Breast epithelium (tissue), 3 donors: Measurements from ENCODE around the gene CAMSAP1.

Experiments used
- POLR2A ChIP-seq: fragments of 450-650 bp; IDR thresholded peaks from one replicate; pipeline ENCODE4 v1.6.1; 2016; ENCODE audit warnings: antibody characterized with exemption, mild to moderate bottlenecking, moderate library complexity
- POLR2AphosphoS5 ChIP-seq, 3 donors: sonication (generic); formaldehyde crosslinking; IDR thresholded peaks; one replicate each; pipeline ENCODE4 v1.6.1; 2017; ENCODE audit warnings: antibody characterized with exemption in 3 of 3
- TF ChIP-seq, protein P1 (sequence below), 3 donors: fragments of 450-650 bp; IDR thresholded peaks; one replicate each; pipeline ENCODE4 v1.5.1; 2016 to 2017; ENCODE audit warnings: antibody characterized with exemption in 3 of 3, mild to moderate bottlenecking in 3 of 3, moderate library complexity in 3 of 3

DNA sequence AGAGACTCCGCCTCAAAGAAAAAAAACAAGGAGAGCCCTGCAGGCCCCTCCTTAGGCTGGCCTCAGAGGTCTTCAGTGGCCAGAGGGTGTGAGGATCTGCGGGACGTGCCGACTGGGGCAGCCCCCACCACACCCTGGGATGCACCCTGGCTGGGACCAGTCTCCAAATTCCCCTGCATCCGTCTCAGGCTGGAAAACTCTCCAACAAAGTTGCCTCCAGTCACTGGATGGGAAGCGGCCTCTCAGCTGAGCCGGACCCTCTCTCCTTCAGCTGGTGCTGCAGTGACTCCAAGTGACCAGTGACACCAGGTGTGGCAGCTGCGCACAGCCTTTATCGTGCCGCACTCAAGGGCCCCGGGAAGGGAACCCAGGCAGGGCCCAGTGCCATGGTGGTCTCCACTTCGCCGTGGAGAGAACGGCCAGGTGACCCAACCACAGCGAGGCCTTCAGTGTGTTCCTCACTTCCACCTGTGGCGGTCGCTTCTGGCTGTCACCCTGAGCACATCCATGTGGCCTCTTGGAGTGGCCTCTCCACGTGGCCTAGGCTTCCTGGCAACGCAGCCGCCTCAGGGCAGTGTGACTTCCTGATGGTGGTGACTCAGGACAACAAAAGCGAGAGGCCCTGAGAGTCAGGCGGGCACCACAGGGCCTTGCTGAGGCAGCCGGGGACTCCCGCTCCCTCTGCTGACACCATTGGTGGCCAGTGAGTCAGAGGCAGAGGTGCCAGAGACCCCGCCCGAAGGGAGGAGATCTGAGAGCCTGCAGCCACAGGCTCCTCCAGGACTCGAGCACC is 19.3 kb upstream of the CAMSAP1 start:
- TF ChIP-seq, protein P1, sequence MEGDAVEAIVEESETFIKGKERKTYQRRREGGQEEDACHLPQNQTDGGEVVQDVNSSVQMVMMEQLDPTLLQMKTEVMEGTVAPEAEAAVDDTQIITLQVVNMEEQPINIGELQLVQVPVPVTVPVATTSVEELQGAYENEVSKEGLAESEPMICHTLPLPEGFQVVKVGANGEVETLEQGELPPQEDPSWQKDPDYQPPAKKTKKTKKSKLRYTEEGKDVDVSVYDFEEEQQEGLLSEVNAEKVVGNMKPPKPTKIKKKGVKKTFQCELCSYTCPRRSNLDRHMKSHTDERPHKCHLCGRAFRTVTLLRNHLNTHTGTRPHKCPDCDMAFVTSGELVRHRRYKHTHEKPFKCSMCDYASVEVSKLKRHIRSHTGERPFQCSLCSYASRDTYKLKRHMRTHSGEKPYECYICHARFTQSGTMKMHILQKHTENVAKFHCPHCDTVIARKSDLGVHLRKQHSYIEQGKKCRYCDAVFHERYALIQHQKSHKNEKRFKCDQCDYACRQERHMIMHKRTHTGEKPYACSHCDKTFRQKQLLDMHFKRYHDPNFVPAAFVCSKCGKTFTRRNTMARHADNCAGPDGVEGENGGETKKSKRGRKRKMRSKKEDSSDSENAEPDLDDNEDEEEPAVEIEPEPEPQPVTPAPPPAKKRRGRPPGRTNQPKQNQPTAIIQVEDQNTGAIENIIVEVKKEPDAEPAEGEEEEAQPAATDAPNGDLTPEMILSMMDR (IDR thresholded peaks at IDR 0.05): no peak
- TF ChIP-seq POLR2A (no peak), POLR2AphosphoS5 (IDR thresholded peaks at IDR 0.05) (peak in 2 of 3 donors; percentile 17 to 40)
